ENCODE measurements around the gene MEGF11. TPM values are rescaled to one million over a fixed set of nuclear protein-coding genes. Genes with fewer than 3 reads are reported as not detected.

The MEGF11 gene
- total RNA-seq, 1 donor from 2014 or later = 0.25 TPM

GRCh38 chr15:66261056-66261455 is 7.5 kb upstream of the MEGF11 start:
- Histone ChIP-seq H3K4me1 (no peaks in the 10 kb centered on the region), H3K9me3 (no peaks in the 10 kb centered on the region), H3K36me3 (no peaks in the 10 kb centered on the region), H3K27ac (no peak overlapping the region), H3K4me3 (no peak overlapping the region), H3K27me3 (no peaks in the 10 kb centered on the region)
- TF ChIP-seq POLR2A (IDR thresholded peaks at IDR 0.05) (no peak), CTCF (IDR thresholded peaks at IDR 0.05) (no peak), POLR2AphosphoS5 (IDR thresholded peaks at IDR 0.05; ENCODE audit: insufficient read depth in 1 of 2, low read depth in 1 of 2) (no peak)
- intact Hi-C loops (cut with DNase I) = no loop called here
- DNase-seq (ENCODE audit: extremely low spot score in 2 of 2) = no peak

- TF ChIP-seq POLR2A (IDR thresholded peaks at IDR 0.05) (no peak), CTCF (IDR thresholded peaks at IDR 0.05) (no peak), POLR2AphosphoS5 (IDR thresholded peaks at IDR 0.05; ENCODE audit: insufficient read depth in 1 of 2, low read depth in 1 of 2) (no peak)
- no peak overlapping the region for H3K27ac ChIP-seq
- peaks cover 30% of the 10 kb centered on the region for H3K4me1 ChIP-seq
- DNase-seq (ENCODE audit: extremely low spot score in 2 of 2) = no peak
- no peaks in the 10 kb centered on the region for H3K36me3 ChIP-seq
- H3K9me3 ChIP-seq = no peaks in the 10 kb centered on the region
- H3K27me3 ChIP-seq = no peaks in the 10 kb centered on the region
- no peak overlapping the region for H3K4me3 ChIP-seq
- intact Hi-C loops (cut with DNase I) = no loop called here
These were observed 3.1 kb upstream of the MEGF11 start for GRCh38 chr15:66256692-66257091.

- H3K36me3 ChIP-seq = no peaks in the 10 kb centered on the region
- no peaks in the 10 kb centered on the region for H3K27me3 ChIP-seq
- no peak overlapping the region for H3K4me3 ChIP-seq
- H3K4me1 ChIP-seq = peaks cover 34% of the 10 kb centered on the region
- no peak overlapping the region for H3K27ac ChIP-seq
- DNase-seq (ENCODE audit: extremely low spot score in 2 of 2) = no peak
- H3K9me3 ChIP-seq = no peaks in the 10 kb centered on the region
- intact Hi-C loops (cut with DNase I) = no loop called here
- no peak for TF ChIP-seq CTCF (IDR thresholded peaks at IDR 0.05)
- TF ChIP-seq POLR2A (IDR thresholded peaks at IDR 0.05) = no peak
- TF ChIP-seq POLR2AphosphoS5 (IDR thresholded peaks at IDR 0.05; ENCODE audit: insufficient read depth in 1 of 2, low read depth in 1 of 2) = no peak
These were observed 1.6 kb upstream of the MEGF11 start for GRCh38 chr15:66254951-66255676.

GRCh38 chr15:66254089-66254950 is 770 bp upstream of the MEGF11 start:
- Histone ChIP-seq H3K9me3 (no peaks in the 10 kb centered on the region), H3K4me1 (peaks cover 34% of the 10 kb centered on the region), H3K27ac (no peak overlapping the region), H3K27me3 (no peaks in the 10 kb centered on the region), H3K36me3 (no peaks in the 10 kb centered on the region), H3K4me3 (peak overlapping the region; percentile 40 to 53)
- intact Hi-C loops (cut with DNase I) = no loop called here
- DNase-seq (ENCODE audit: extremely low spot score in 2 of 2) = no peak
- TF ChIP-seq POLR2AphosphoS5 (IDR thresholded peaks at IDR 0.05; ENCODE audit: insufficient read depth in 1 of 2, low read depth in 1 of 2) = no peak
- TF ChIP-seq CTCF (IDR thresholded peaks at IDR 0.05) = no peak
- TF ChIP-seq POLR2A (IDR thresholded peaks at IDR 0.05) = no peak
